ENCODE measurements around the gene SCYL2. TPM values are rescaled to one million over a fixed set of nuclear protein-coding genes. Genes with fewer than 3 reads are reported as not detected.

The SCYL2 gene
- polyA plus RNA-seq, 1 donor from 2014 or later = 101 TPM

GRCh38 chr12:100383586-100384558, 116.9 kb downstream of the SCYL2 start:
- no peak overlapping the region for H2AFZ ChIP-seq (ENCODE audit: low read depth, low read length)
- no peaks in the 10 kb centered on the region for H3K36me3 ChIP-seq (ENCODE audit: insufficient read depth, low read length)
- TF ChIP-seq SMC3 (conservative IDR thresholded peaks at IDR 0.05; ENCODE audit: poor library complexity) = no peak
- TF ChIP-seq EP300 (conservative IDR thresholded peaks at IDR 0.05; ENCODE audit: poor library complexity, severe bottlenecking) = no peak
- TF ChIP-seq RAD21 (conservative IDR thresholded peaks at IDR 0.05) = no peak
- TF ChIP-seq EZH2 (IDR thresholded peaks at IDR 0.05; ENCODE audit: borderline replicate concordance, insufficient read depth, low read length, poor library complexity, severe bottlenecking) = no peak
- TF ChIP-seq TAF1 (IDR thresholded peaks at IDR 0.05; ENCODE audit: low read depth) = no peak
- TF ChIP-seq CTCF (IDR thresholded peaks at IDR 0.05; ENCODE audit: poor library complexity, severe bottlenecking) = no peak
- TF ChIP-seq POLR2AphosphoS5 (IDR thresholded peaks at IDR 0.05) = no peak
- TF ChIP-seq MXI1 (conservative IDR thresholded peaks at IDR 0.05; ENCODE audit: poor library complexity, severe bottlenecking) = no peak
- TF ChIP-seq REST (IDR thresholded peaks at IDR 0.05; ENCODE audit: borderline replicate concordance) = no peak

GRCh38 chr12:100384559-100384935, 117.6 kb downstream of the SCYL2 start:
- Histone ChIP-seq H3K4me3 (ENCODE audit: low read length) (no peak overlapping the region), H3K9me3 (ENCODE audit: low read length) (no peaks in the 10 kb centered on the region), H4K20me1 (ENCODE audit: insufficient read depth) (no peaks in the 10 kb centered on the region), H3F3A (ENCODE audit: insufficient read depth, low read length, poor library complexity, severe bottlenecking) (no peaks in the 10 kb centered on the region), H3K9me2 (ENCODE audit: insufficient read depth, low read length) (no peaks in the 10 kb centered on the region), H3K9ac (ENCODE audit: low read length) (no peak overlapping the region), H3K4me2 (ENCODE audit: low read length) (no peak overlapping the region), H3K27me3 (ENCODE audit: insufficient read depth, low read depth, low read length) (no peaks in the 10 kb centered on the region), H3K79me2 (replicated peaks; ENCODE audit: insufficient read depth, low read length) (no peaks in the 10 kb centered on the region), H2AFZ (ENCODE audit: low read depth, low read length) (no peak overlapping the region), H3K27ac (ENCODE audit: low read length) (no peak overlapping the region), H3K36me3 (ENCODE audit: insufficient read depth, low read length) (no peaks in the 10 kb centered on the region)
- no peak for TF ChIP-seq TAF1 (IDR thresholded peaks at IDR 0.05; ENCODE audit: low read depth)

More at GRCh38 chr12:100383586-100384558, 116.9 kb downstream of the SCYL2 start:
- H3K79me2 ChIP-seq (replicated peaks; ENCODE audit: insufficient read depth, low read length) = no peaks in the 10 kb centered on the region
- H3K9ac ChIP-seq (ENCODE audit: low read length) = no peak overlapping the region
- H4K20me1 ChIP-seq (ENCODE audit: insufficient read depth) = no peaks in the 10 kb centered on the region
- H3K4me3 ChIP-seq (ENCODE audit: low read length) = no peak overlapping the region
- H3K9me2 ChIP-seq (ENCODE audit: insufficient read depth, low read length) = no peaks in the 10 kb centered on the region
- no peak overlapping the region for H3K4me2 ChIP-seq (ENCODE audit: low read length)
- H3K9me3 ChIP-seq (ENCODE audit: low read length) = no peaks in the 10 kb centered on the region
- H3K27ac ChIP-seq (ENCODE audit: low read length) = no peak overlapping the region
- H3K27me3 ChIP-seq (ENCODE audit: insufficient read depth, low read depth, low read length) = peaks cover under 1% of the 10 kb centered on the region
- no peaks in the 10 kb centered on the region for H3F3A ChIP-seq (ENCODE audit: insufficient read depth, low read length, poor library complexity, severe bottlenecking)
